ENCODE results near the gene MIGA2. TPM values are rescaled to one million over a fixed set of nuclear protein-coding genes. Genes with fewer than 3 reads are reported as not detected.

Gene MIGA2
- total and polyA plus RNA-seq, 2 of the 4 experiments (the other 2 are of a cell fraction) = 12.5 to 25.3 TPM

GRCh38 chr9:129036923-129037766, 719 bp downstream of the MIGA2 start:
- Histone ChIP-seq H4K20me1 (ENCODE audit: insufficient read depth, low read length) (peaks cover 16% of the 10 kb centered on the region), H3K9ac (ENCODE audit: low read depth, low read length) (peak overlapping the region; percentile 94), H2BK20ac (ENCODE audit: low read depth, low read length) (no peak overlapping the region), H4K5ac (ENCODE audit: low read depth, low read length) (peak overlapping the region; percentile 15; the same call in 1 of the 2 replicates), H3K18ac (ENCODE audit: low read depth, low read length) (no peak overlapping the region), H3K36me3 (ENCODE audit: control insufficient read depth, insufficient read depth, low read length) (peaks cover 13% of the 10 kb centered on the region), H3K56ac (ENCODE audit: extremely low read depth, insufficient read depth, low read length) (no peak overlapping the region; the same call in 1 of the 2 replicates), H3K14ac (replicated peaks; ENCODE audit: low read depth, low read length) (peak overlapping the region; percentile 10; the same call in 1 of the 2 replicates), H2AFZ (replicated peaks; ENCODE audit: low read length, poor library complexity) (peak overlapping the region; percentile 98), H2BK15ac (ENCODE audit: low read depth, low read length) (peak overlapping the region; percentile 4; the same call in 1 of the 3 replicates), H2BK5ac (ENCODE audit: low read depth, low read length, poor library complexity, severe bottlenecking) (peak overlapping the region; percentile 70), H3K27ac (ENCODE audit: insufficient read depth, low read length) (peak overlapping the region; percentile 80), H3K9me1 (ENCODE audit: insufficient read depth, low read length) (0 out of 2 replicates have a peak, but pooled peaks cover 10% of the 10 kb centered on the region), H2AK9ac (replicated peaks; ENCODE audit: low read depth, low read length, poor library complexity) (peak overlapping the region; percentile 98), H3K4me3 (ENCODE audit: insufficient read depth, low read depth, low read length) (peak overlapping the region; percentile 96), H2AK5ac (ENCODE audit: low read depth, low read length) (peak overlapping the region; percentile 54), H2BK120ac (ENCODE audit: low read depth, low read length) (no peak overlapping the region), H3K9me3 (ENCODE audit: control insufficient read depth, insufficient read depth, low read length) (no peaks in the 10 kb centered on the region), H3K4me2 (ENCODE audit: low read depth, low read length) (peak overlapping the region; percentile 96), H3K4ac (ENCODE audit: low read depth, low read length) (peak overlapping the region; percentile 53), H4K91ac (ENCODE audit: insufficient read depth, low read depth, low read length) (peak overlapping the region; percentile 36; the same call in 1 of the 2 replicates), H3K4me1 (ENCODE audit: control insufficient read depth, insufficient read depth, low read length) (peaks cover 14% of the 10 kb centered on the region), H3K79me1 (ENCODE audit: low read depth in 1 of 2, low read length in 2 of 2) (peaks cover 14 to 45% of the 10 kb centered on the region in 2 experiments; a peak in 3 of 4 replicates), H3K27me3 (ENCODE audit: control insufficient read depth, insufficient read depth, low read length) (no peaks in the 10 kb centered on the region), H3K23ac (ENCODE audit: low read depth, low read length) (peak overlapping the region; percentile 21), H4K8ac (ENCODE audit: low read depth in 2 of 2, low read length in 2 of 2) (peak overlapping the region in 1 of 2 experiments; percentile 59; a peak in 1 of 4 replicates)
- POLR2A ChIA-PET (ENCODE audit: unreplicated experiment) = no interaction called here
- 6% methylated on average over 22 of the region's 32 CpGs; no CpG with 5 or more reads in 1 of the 2 experiments for WGBS, 2 experiments (ENCODE audit: extremely low coverage in 2 of 2, insufficient read length in 1 of 2)
- dilution Hi-C loops (cut with HindIII; ENCODE audit: low sequenced_read_pairs, unreplicated experiment) (no loop called here), in situ Hi-C loops (cut with MboI; ENCODE audit: low sequenced_read_pairs) (no loop called here), intact Hi-C loops (cut with micrococcal nuclease) (no loop called here)
- CTCF ChIA-PET = no interaction called here
- BruUV-seq (replicated peaks) = no TSS peak
- TF ChIP-seq POLR2A (IDR thresholded peaks at IDR 0.05; ENCODE audit: low read depth, low read length) (no peak), CHD1 (IDR thresholded peaks at IDR 0.05; ENCODE audit: low read depth, low read length) (no peak), CEBPB (IDR thresholded peaks at IDR 0.05; ENCODE audit: low read depth, low read length) (no peak), SMC3 (IDR thresholded peaks at IDR 0.05; ENCODE audit: low read depth, low read length) (no peak), MAZ (IDR thresholded peaks at IDR 0.05; ENCODE audit: borderline replicate concordance, low read depth, low read length) (no peak), RCOR1 (IDR thresholded peaks at IDR 0.05; ENCODE audit: insufficient replicate concordance, low read length) (no peak), MXI1 (IDR thresholded peaks at IDR 0.05; ENCODE audit: borderline replicate concordance, low read depth, low read length) (no peak), FOS (IDR thresholded peaks at IDR 0.05; ENCODE audit: low read depth, low read length) (no peak)
- TF ChIP-seq, protein P1, sequence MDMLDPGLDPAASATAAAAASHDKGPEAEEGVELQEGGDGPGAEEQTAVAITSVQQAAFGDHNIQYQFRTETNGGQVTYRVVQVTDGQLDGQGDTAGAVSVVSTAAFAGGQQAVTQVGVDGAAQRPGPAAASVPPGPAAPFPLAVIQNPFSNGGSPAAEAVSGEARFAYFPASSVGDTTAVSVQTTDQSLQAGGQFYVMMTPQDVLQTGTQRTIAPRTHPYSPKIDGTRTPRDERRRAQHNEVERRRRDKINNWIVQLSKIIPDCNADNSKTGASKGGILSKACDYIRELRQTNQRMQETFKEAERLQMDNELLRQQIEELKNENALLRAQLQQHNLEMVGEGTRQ (IDR thresholded peaks at IDR 0.05; ENCODE audit: low read depth, low read length) = no peak
- TF ChIP-seq, protein P2, sequence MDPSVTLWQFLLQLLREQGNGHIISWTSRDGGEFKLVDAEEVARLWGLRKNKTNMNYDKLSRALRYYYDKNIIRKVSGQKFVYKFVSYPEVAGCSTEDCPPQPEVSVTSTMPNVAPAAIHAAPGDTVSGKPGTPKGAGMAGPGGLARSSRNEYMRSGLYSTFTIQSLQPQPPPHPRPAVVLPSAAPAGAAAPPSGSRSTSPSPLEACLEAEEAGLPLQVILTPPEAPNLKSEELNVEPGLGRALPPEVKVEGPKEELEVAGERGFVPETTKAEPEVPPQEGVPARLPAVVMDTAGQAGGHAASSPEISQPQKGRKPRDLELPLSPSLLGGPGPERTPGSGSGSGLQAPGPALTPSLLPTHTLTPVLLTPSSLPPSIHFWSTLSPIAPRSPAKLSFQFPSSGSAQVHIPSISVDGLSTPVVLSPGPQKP (IDR thresholded peaks at IDR 0.05; ENCODE audit: borderline replicate concordance, low read depth, low read length) = no peak
- DNase-seq (no peak), ATAC-seq (ENCODE audit: low read depth) (no peak)

All from IMR-90 (cell line).